Activated CD4-positive, CD25-positive, alpha-beta regulatory T cell treated with anti-CD3 and anti-CD28 coated beads, Interleukin-2, amount 50 U/mL, for 24 hours (primary cell): Measurements from ENCODE around the gene UBAC2.
A peak's percentile ranks its signal among the peaks of the same experiment; 100 is the strongest.
"Not testable (repeated sequence)": the region's sequence is repeated elsewhere in the genome, so short reads cannot be mapped to it uniquely, and the experiment has no call there.

Experiments
- ATAC-seq, 2 donors: fragments of 150-1000 bp; cut with Tn5 transposase; one replicate each; pipeline ENCODE4 v1.10.0; 2021; ENCODE audit warnings: mild to moderate bottlenecking in 1 of 2, moderate library complexity in 1 of 2

The UBAC2 gene

GRCh38 chr13:99185606-99186005 is 15.0 kb upstream of the UBAC2 start:
- ATAC-seq = no peak

- ATAC-seq = no peak
These were observed 10.3 kb upstream of the UBAC2 start for GRCh38 chr13:99190147-99190985.

GRCh38 chr13:99191336-99191899 is 9.2 kb upstream of the UBAC2 start:
- ATAC-seq = no peak

- ATAC-seq = no peak
These were observed 8.7 kb upstream of the UBAC2 start for GRCh38 chr13:99191900-99192399.

GRCh38 chr13:99192480-99192879 is 8.2 kb upstream of the UBAC2 start:
- ATAC-seq = no peak

GRCh38 chr13:99193152-99193551 is 7.5 kb upstream of the UBAC2 start:
- ATAC-seq = no peak

GRCh38 chr13:99196466-99197116 is 4.1 kb upstream of the UBAC2 start:
- no peak for ATAC-seq

- ATAC-seq = no peak
These were observed 3.5 kb upstream of the UBAC2 start for GRCh38 chr13:99197117-99197651.

GRCh38 chr13:99199541-99200431 is 868 bp upstream of the UBAC2 start:
- peak in 1 of 2 donors; percentile 1 for ATAC-seq

GRCh38 chr13:99203601-99204579 is 3.2 kb downstream of the UBAC2 start:
- ATAC-seq = peak; percentile 10 to 54

- no peak for ATAC-seq
These were observed 5.1 kb downstream of the UBAC2 start for GRCh38 chr13:99205621-99206220.

GRCh38 chr13:99206226-99206625 is 5.6 kb downstream of the UBAC2 start:
- ATAC-seq = no peak

- ATAC-seq = no peak
These were observed 6.2 kb downstream of the UBAC2 start for GRCh38 chr13:99206873-99207272.

- no peak for ATAC-seq
These were observed 6.9 kb downstream of the UBAC2 start for GRCh38 chr13:99207511-99207910.

- ATAC-seq = no peak
These were observed 7.5 kb downstream of the UBAC2 start for GRCh38 chr13:99208185-99208584.

GRCh38 chr13:99208845-99209527 is 8.3 kb downstream of the UBAC2 start:
- ATAC-seq = no peak

- ATAC-seq = not testable (repeated sequence)
These were observed 10.0 kb downstream of the UBAC2 start for GRCh38 chr13:99210627-99211026.

GRCh38 chr13:99211421-99212035 is 10.9 kb downstream of the UBAC2 start:
- ATAC-seq = no peak

GRCh38 chr13:99214232-99214631 is 13.6 kb downstream of the UBAC2 start:
- peak; percentile 63 to 67 for ATAC-seq

GRCh38 chr13:99214731-99215130 is 14.1 kb downstream of the UBAC2 start:
- no peak for ATAC-seq
